Coronary artery (tissue), 2 donors: ENCODE results near the gene PRKCE.

ENCODE experiments used
- DNase-seq: peaks from one replicate; pipeline ENCODE4 v3.0.0-alpha.2; 2017; ENCODE audit warnings: low spot score
- H3K27ac ChIP-seq, 2 donors: fragments of 200-600 bp; sonication (generic); one replicate each; pipeline ENCODE4 v1.5.1; 2016 to 2019
- H3K4me3 ChIP-seq: fragments of 200-600 bp; sonication (generic); 2 replicates; pipeline ENCODE4 v1.5.1; 2016; ENCODE audit warnings: mild to moderate bottlenecking, moderate library complexity
- TF ChIP-seq, protein P1 (sequence below): fragments of 200-600 bp; sonication (generic); IDR thresholded peaks from one replicate; pipeline ENCODE4 v1.5.1; 2019; ENCODE audit warnings: antibody characterized with exemption

Gene PRKCE

DNA sequence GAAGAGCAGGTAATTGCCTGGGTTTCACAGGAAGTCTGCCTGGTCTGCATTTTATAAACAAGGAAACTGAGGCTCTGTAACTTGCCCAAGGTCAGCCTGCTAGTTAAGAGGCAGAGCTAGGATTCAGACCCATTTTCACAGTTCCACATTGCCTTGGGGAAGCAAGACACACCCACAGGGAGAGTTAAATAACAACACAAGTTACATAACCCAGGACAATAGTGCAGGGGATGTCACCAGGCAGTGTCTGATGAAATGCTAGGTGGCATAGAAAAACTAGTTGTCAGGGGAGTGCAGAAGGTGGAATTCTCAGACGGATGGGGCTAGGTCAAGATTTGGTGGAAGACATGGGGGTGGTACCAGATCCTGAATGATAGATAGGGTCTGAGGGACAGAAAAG, 69.7 kb downstream of the PRKCE start:
- no peak for DNase-seq
- Histone ChIP-seq H3K27ac (no peak overlapping the region), H3K4me3 (no peak overlapping the region)
- TF ChIP-seq, protein P1, sequence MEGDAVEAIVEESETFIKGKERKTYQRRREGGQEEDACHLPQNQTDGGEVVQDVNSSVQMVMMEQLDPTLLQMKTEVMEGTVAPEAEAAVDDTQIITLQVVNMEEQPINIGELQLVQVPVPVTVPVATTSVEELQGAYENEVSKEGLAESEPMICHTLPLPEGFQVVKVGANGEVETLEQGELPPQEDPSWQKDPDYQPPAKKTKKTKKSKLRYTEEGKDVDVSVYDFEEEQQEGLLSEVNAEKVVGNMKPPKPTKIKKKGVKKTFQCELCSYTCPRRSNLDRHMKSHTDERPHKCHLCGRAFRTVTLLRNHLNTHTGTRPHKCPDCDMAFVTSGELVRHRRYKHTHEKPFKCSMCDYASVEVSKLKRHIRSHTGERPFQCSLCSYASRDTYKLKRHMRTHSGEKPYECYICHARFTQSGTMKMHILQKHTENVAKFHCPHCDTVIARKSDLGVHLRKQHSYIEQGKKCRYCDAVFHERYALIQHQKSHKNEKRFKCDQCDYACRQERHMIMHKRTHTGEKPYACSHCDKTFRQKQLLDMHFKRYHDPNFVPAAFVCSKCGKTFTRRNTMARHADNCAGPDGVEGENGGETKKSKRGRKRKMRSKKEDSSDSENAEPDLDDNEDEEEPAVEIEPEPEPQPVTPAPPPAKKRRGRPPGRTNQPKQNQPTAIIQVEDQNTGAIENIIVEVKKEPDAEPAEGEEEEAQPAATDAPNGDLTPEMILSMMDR, result no peak

DNA sequence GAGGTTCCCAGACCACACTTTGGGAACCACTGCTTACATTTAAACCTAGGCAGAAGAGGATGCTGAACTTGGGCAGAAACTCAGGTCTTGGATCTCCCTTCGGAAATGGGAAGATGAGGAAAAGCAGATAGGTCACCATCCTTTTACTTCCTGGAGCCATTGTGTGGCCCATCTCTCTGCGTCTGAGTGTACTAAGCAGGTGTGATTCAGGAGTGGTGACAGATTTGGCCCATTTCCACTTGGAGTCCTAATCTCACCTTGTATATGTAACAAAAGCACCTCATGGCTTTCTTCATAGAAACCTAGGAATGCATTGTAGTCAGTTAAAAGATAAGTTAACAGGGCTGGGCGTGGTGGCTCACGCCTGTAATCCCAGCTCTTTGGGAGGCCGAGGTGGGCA, 71.0 kb downstream of the PRKCE start:
- H3K4me3 ChIP-seq, result no peak overlapping the region
- no peak for DNase-seq
- TF ChIP-seq, protein P1, result no peak
- no peak overlapping the region for H3K27ac ChIP-seq

DNA sequence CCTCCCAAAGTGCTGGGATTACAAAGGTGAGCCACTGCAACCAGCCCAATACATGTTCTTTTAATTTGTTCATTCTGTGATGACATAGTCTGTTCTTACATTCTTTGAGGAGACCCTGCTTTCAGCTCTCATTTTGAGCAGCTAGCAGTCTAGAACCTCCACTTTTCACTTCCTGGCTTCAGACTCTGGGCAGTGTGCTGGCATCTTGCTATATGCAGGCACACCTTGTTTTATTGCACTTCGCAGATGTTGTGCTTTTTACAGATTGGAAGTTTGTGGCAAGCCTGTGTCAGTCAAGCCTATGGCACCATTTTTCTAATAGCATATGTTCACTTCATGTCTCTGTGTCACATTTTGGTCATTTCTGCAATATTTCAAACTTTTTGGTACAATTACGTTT, 72.4 kb downstream of the PRKCE start:
- DNase-seq, result no peak
- TF ChIP-seq, protein P1, result no peak
- no peak overlapping the region for H3K27ac ChIP-seq
- no peak overlapping the region for H3K4me3 ChIP-seq

DNA sequence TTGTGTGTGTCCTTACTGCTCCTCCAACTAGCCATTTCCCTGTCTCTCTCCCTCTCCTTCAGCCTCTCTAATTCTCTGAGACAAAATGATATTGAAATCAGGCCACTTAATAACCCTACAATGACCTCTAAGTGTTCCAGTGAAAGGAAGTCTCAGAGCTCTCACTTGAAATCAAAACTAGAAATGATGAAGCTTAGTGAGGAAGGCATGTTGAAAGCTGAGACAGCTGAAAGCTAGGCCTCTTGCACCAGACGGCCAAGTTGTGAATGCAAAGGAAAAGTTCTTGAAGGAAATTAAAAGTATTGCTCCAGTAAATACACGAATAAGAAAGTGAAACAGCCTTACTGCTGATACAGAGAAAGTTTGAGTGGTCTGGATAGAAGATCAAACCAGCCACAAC, 72.9 kb downstream of the PRKCE start:
- TF ChIP-seq, protein P1, result no peak
- Histone ChIP-seq H3K4me3 (no peak overlapping the region), H3K27ac (no peak overlapping the region)
- DNase-seq, result no peak

DNA sequence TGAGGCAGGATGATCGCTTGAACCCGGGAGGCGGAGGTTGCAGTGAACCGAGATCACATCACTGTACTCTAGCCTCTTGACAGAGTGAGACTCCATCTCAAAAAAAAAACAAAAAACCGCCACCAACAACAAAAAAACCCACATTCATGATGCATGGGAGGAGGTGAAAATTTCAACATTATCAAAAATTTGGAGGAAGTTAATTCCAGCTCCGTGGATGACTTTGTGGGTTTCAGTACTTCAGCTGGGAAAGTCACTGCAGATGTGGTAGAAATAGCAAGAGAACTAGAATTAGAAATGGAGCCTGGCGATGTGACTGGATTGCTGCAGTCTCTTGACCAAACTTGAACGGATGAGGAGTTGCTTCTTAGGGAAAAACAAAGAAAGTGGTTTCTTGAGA, 74.3 kb downstream of the PRKCE start:
- no peak for DNase-seq
- no peak overlapping the region for H3K27ac ChIP-seq
- no peak overlapping the region for H3K4me3 ChIP-seq
- TF ChIP-seq, protein P1, result no peak

DNA sequence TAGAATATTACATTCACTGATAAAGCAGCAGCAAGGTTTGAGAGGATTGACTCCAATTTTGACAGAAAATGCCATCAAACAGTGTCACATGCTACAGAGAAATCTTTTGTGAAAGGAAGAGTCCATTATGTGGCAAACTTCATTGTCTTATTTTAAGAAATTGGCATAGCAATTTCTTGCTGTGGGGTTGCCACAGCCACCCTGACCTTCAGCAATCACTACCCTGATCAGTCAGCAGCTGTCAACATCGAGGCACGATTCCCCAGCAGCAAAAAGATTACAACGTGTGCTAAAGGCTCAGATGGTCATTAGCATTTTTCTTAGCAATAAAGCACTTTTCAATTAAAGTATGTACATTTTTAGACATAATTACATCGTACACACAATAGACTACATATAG, 74.7 kb downstream of the PRKCE start:
- TF ChIP-seq, protein P1, result no peak
- Histone ChIP-seq H3K4me3 (no peak overlapping the region), H3K27ac (no peak overlapping the region)
- no peak for DNase-seq

DNA sequence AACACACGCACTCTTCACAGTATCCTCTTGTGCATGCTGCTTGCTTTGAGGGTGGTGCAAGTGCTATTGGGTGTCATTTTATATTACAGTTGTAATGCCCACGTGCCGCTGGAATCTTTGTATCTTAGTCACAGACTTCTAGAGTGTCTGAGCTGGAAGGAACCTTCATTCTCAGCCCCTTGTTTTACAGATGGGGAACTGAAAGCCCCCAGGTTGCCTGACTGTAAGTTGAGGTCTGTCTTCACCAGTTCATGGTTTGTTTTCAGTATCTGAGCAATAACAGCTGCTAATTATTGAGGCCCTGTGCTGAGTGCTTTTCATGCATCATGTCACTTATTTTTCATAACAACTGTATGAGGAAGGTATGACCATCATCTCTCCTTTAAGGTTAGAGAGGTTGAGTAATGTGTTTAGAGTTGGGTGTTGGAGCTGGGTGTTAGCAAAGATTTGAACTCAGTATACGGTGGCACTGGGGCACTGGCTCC, 77.0 kb downstream of the PRKCE start:
- TF ChIP-seq, protein P1, result no peak
- DNase-seq, result no peak

More for the DNA sequence above, 77.0 kb downstream of the PRKCE start:
- Histone ChIP-seq H3K27ac (no peak overlapping the region), H3K4me3 (no peak overlapping the region)
